ENCODE results near the gene CDH23. TPM values are rescaled to one million over a fixed set of nuclear protein-coding genes. Genes with fewer than 3 reads are reported as not detected.

CDH23 gene
- total RNA-seq, 1 donor from 2014 or later: not detected

GRCh38 chr10:71708897-71709882, 312.5 kb downstream of the CDH23 start:
- H3K4me1 Mint-ChIP-seq (ENCODE audit: low read depth): peaks cover 3% of the 10 kb centered on the region
- TF ChIP-seq CTCF (IDR thresholded peaks at IDR 0.05): no peak
- no peaks in the 10 kb centered on the region for H3K36me3 Mint-ChIP-seq (ENCODE audit: low read depth)
- H3K27ac Mint-ChIP-seq (ENCODE audit: unreplicated experiment): no peak overlapping the region
- H3K4me3 Mint-ChIP-seq (ENCODE audit: unreplicated experiment): no peak overlapping the region
- H3K27me3 Mint-ChIP-seq (ENCODE audit: low read depth): peaks cover 10% of the 10 kb centered on the region
- no peak for DNase-seq (ENCODE audit: low spot score)
- H3K9me3 Mint-ChIP-seq (ENCODE audit: low read depth): no peaks in the 10 kb centered on the region

- peaks cover 3% of the 10 kb centered on the region for H3K4me1 Mint-ChIP-seq (ENCODE audit: low read depth)
- no peak for TF ChIP-seq CTCF (IDR thresholded peaks at IDR 0.05)
- DNase-seq (ENCODE audit: low spot score): no peak
- H3K36me3 Mint-ChIP-seq (ENCODE audit: low read depth): no peaks in the 10 kb centered on the region
- no peak overlapping the region for H3K4me3 Mint-ChIP-seq (ENCODE audit: unreplicated experiment)
- H3K27me3 Mint-ChIP-seq (ENCODE audit: low read depth): peaks cover 10% of the 10 kb centered on the region
- no peaks in the 10 kb centered on the region for H3K9me3 Mint-ChIP-seq (ENCODE audit: low read depth)
- H3K27ac Mint-ChIP-seq (ENCODE audit: unreplicated experiment): no peak overlapping the region
Measured at GRCh38 chr10:71710519-71710918, 313.8 kb downstream of the CDH23 start.

GRCh38 chr10:71711052-71711623, 314.4 kb downstream of the CDH23 start:
- H3K27ac Mint-ChIP-seq (ENCODE audit: unreplicated experiment): no peak overlapping the region

GRCh38 chr10:71712170-71712569, 315.4 kb downstream of the CDH23 start:
- no peak for TF ChIP-seq CTCF (IDR thresholded peaks at IDR 0.05)
- peaks cover 10% of the 10 kb centered on the region for H3K27me3 Mint-ChIP-seq (ENCODE audit: low read depth)
- peaks cover 3% of the 10 kb centered on the region for H3K4me1 Mint-ChIP-seq (ENCODE audit: low read depth)
- no peaks in the 10 kb centered on the region for H3K9me3 Mint-ChIP-seq (ENCODE audit: low read depth)
- no peak overlapping the region for H3K4me3 Mint-ChIP-seq (ENCODE audit: unreplicated experiment)
- H3K27ac Mint-ChIP-seq (ENCODE audit: unreplicated experiment): no peak overlapping the region
- no peaks in the 10 kb centered on the region for H3K36me3 Mint-ChIP-seq (ENCODE audit: low read depth)
- no peak for DNase-seq (ENCODE audit: low spot score)

More at GRCh38 chr10:71711052-71711623, 314.4 kb downstream of the CDH23 start:
- no peak for DNase-seq (ENCODE audit: low spot score)
- H3K27me3 Mint-ChIP-seq (ENCODE audit: low read depth): peaks cover 10% of the 10 kb centered on the region
- H3K36me3 Mint-ChIP-seq (ENCODE audit: low read depth): no peaks in the 10 kb centered on the region
- TF ChIP-seq CTCF (IDR thresholded peaks at IDR 0.05): no peak
- H3K4me1 Mint-ChIP-seq (ENCODE audit: low read depth): peaks cover 3% of the 10 kb centered on the region
- H3K9me3 Mint-ChIP-seq (ENCODE audit: low read depth): no peaks in the 10 kb centered on the region
- H3K4me3 Mint-ChIP-seq (ENCODE audit: unreplicated experiment): no peak overlapping the region

GRCh38 chr10:71712572-71713134, 315.9 kb downstream of the CDH23 start:
- peaks cover 6% of the 10 kb centered on the region for H3K27me3 Mint-ChIP-seq (ENCODE audit: low read depth)
- H3K4me3 Mint-ChIP-seq (ENCODE audit: unreplicated experiment): no peak overlapping the region
- H3K36me3 Mint-ChIP-seq (ENCODE audit: low read depth): no peaks in the 10 kb centered on the region
- peaks cover 6% of the 10 kb centered on the region for H3K4me1 Mint-ChIP-seq (ENCODE audit: low read depth)
- TF ChIP-seq CTCF (IDR thresholded peaks at IDR 0.05): no peak
- no peak overlapping the region for H3K27ac Mint-ChIP-seq (ENCODE audit: unreplicated experiment)
- DNase-seq (ENCODE audit: low spot score): no peak
- no peaks in the 10 kb centered on the region for H3K9me3 Mint-ChIP-seq (ENCODE audit: low read depth)
